GM18868 (cell line): ENCODE measurements around the gene GRPEL2.
"Not testable (repeated sequence)": the region's sequence is repeated elsewhere in the genome, so short reads cannot be mapped to it uniquely, and the experiment has no call there.

Experiments used
- ATAC-seq: cut with Tn5 transposase; IDR thresholded peaks from one replicate; pipeline ENCODE4 v1.9.1; 2021; ENCODE audit warnings: mild to moderate bottlenecking, moderate library complexity; ENCODE audit not compliant: unreplicated experiment

The GRPEL2 gene

GRCh38 chr5:149391524-149391923 is 46.2 kb downstream of the GRPEL2 start:
- ATAC-seq = no peak

GRCh38 chr5:149392718-149393117 is 47.4 kb downstream of the GRPEL2 start:
- ATAC-seq = peak; percentile 90

GRCh38 chr5:149394996-149395395 is 49.7 kb downstream of the GRPEL2 start:
- ATAC-seq = not testable (repeated sequence)

GRCh38 chr5:149397530-149397929 is 52.2 kb downstream of the GRPEL2 start:
- no peak for ATAC-seq

GRCh38 chr5:149398747-149399266 is 53.5 kb downstream of the GRPEL2 start:
- peak; percentile 55 for ATAC-seq

GRCh38 chr5:149399775-149400174 is 54.5 kb downstream of the GRPEL2 start:
- no peak for ATAC-seq

GRCh38 chr5:149400304-149400703 is 55.0 kb downstream of the GRPEL2 start:
- no peak for ATAC-seq

GRCh38 chr5:149401051-149401450 is 55.8 kb downstream of the GRPEL2 start:
- ATAC-seq = no peak

GRCh38 chr5:149402291-149402690 is 57.0 kb downstream of the GRPEL2 start:
- no peak for ATAC-seq
